ENCODE results near the gene NUDC. TPM values are rescaled to one million over a fixed set of nuclear protein-coding genes. Genes with fewer than 3 reads are reported as not detected.
A peak's percentile ranks its signal among the peaks of the same experiment; 100 is the strongest.

NUDC gene
- total RNA-seq, 1 donor from 2014 or later = 101 TPM

- peaks cover 17% of the 10 kb centered on the region for H3K4me1 Mint-ChIP-seq (ENCODE audit: low read depth)
- TF ChIP-seq, protein P1, sequence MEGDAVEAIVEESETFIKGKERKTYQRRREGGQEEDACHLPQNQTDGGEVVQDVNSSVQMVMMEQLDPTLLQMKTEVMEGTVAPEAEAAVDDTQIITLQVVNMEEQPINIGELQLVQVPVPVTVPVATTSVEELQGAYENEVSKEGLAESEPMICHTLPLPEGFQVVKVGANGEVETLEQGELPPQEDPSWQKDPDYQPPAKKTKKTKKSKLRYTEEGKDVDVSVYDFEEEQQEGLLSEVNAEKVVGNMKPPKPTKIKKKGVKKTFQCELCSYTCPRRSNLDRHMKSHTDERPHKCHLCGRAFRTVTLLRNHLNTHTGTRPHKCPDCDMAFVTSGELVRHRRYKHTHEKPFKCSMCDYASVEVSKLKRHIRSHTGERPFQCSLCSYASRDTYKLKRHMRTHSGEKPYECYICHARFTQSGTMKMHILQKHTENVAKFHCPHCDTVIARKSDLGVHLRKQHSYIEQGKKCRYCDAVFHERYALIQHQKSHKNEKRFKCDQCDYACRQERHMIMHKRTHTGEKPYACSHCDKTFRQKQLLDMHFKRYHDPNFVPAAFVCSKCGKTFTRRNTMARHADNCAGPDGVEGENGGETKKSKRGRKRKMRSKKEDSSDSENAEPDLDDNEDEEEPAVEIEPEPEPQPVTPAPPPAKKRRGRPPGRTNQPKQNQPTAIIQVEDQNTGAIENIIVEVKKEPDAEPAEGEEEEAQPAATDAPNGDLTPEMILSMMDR (IDR thresholded peaks at IDR 0.05; ENCODE audit: unreplicated experiment) = no peak
- H3K9me3 Mint-ChIP-seq (ENCODE audit: low read depth) = no peaks in the 10 kb centered on the region
- no peaks in the 10 kb centered on the region for H3K27me3 Mint-ChIP-seq
- DNase-seq (ENCODE audit: low spot score, unreplicated experiment) = no peak
- peak overlapping the region; percentile 37 for H3K27ac Mint-ChIP-seq
- H3K36me3 Mint-ChIP-seq (ENCODE audit: insufficient read depth) = peaks cover 29% of the 10 kb centered on the region
- no peak overlapping the region for H3K4me3 Mint-ChIP-seq (ENCODE audit: low read depth)
Observed at GRCh38 chr1:26949266-26949925, 27.9 kb downstream of the NUDC start.

DNA sequence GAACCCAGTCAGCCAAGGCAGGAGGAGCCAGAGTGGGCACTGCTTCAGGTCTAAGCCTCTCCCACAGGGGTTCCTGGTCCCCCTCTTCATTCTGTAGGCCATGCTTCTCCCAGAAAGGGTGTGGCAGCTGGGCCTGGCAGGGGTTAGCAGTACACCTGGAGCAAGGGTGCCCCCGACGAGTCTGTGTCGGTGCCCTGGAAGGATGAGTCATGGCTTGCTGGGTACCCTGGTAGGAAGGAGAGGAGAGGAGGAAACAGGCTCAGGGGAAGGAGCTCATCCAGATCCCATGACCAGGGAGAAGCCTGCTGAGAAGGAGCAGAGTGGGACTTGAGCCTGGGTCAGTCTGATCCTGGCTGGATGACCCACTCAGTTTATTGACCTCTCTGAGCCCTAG lies 28.4 kb downstream of the NUDC start:
- H3K4me3 Mint-ChIP-seq (ENCODE audit: low read depth) = no peak overlapping the region
- peaks cover 28% of the 10 kb centered on the region for H3K36me3 Mint-ChIP-seq (ENCODE audit: insufficient read depth)
- peaks cover 16% of the 10 kb centered on the region for H3K4me1 Mint-ChIP-seq (ENCODE audit: low read depth)
- no peaks in the 10 kb centered on the region for H3K9me3 Mint-ChIP-seq (ENCODE audit: low read depth)
- DNase-seq (ENCODE audit: low spot score, unreplicated experiment) = no peak
- TF ChIP-seq, protein P1 (IDR thresholded peaks at IDR 0.05; ENCODE audit: unreplicated experiment) = no peak
- no peaks in the 10 kb centered on the region for H3K27me3 Mint-ChIP-seq
- H3K27ac Mint-ChIP-seq = peak overlapping the region; percentile 37

- no peak for DNase-seq (ENCODE audit: low spot score, unreplicated experiment)
- peak overlapping the region; percentile 46 for H3K27ac Mint-ChIP-seq
- H3K4me3 Mint-ChIP-seq (ENCODE audit: low read depth) = no peak overlapping the region
- no peaks in the 10 kb centered on the region for H3K9me3 Mint-ChIP-seq (ENCODE audit: low read depth)
- TF ChIP-seq, protein P1 (IDR thresholded peaks at IDR 0.05; ENCODE audit: unreplicated experiment) = no peak
- no peaks in the 10 kb centered on the region for H3K27me3 Mint-ChIP-seq
- peaks cover 10% of the 10 kb centered on the region for H3K4me1 Mint-ChIP-seq (ENCODE audit: low read depth)
- peaks cover 22% of the 10 kb centered on the region for H3K36me3 Mint-ChIP-seq (ENCODE audit: insufficient read depth)
Observed at GRCh38 chr1:26950602-26951001, 29.1 kb downstream of the NUDC start.

GRCh38 chr1:26951216-26951615 lies 29.7 kb downstream of the NUDC start:
- no peaks in the 10 kb centered on the region for H3K27me3 Mint-ChIP-seq
- H3K4me1 Mint-ChIP-seq (ENCODE audit: low read depth) = peaks cover 5% of the 10 kb centered on the region
- peaks cover 19% of the 10 kb centered on the region for H3K36me3 Mint-ChIP-seq (ENCODE audit: insufficient read depth)
- DNase-seq (ENCODE audit: low spot score, unreplicated experiment) = no peak
- peak overlapping the region; percentile 69 for H3K27ac Mint-ChIP-seq
- TF ChIP-seq, protein P1 (IDR thresholded peaks at IDR 0.05; ENCODE audit: unreplicated experiment) = no peak
- peaks cover under 1% of the 10 kb centered on the region for H3K9me3 Mint-ChIP-seq (ENCODE audit: low read depth)
- no peak overlapping the region for H3K4me3 Mint-ChIP-seq (ENCODE audit: low read depth)

- Mint-ChIP-seq H3K9me3 (ENCODE audit: low read depth) (peaks cover 5% of the 10 kb centered on the region), H3K36me3 (ENCODE audit: insufficient read depth) (peaks cover 22% of the 10 kb centered on the region), H3K4me3 (ENCODE audit: low read depth) (no peak overlapping the region), H3K4me1 (ENCODE audit: low read depth) (peaks cover 3% of the 10 kb centered on the region), H3K27ac (peak overlapping the region; percentile 69), H3K27me3 (no peaks in the 10 kb centered on the region)
- TF ChIP-seq, protein P1 (IDR thresholded peaks at IDR 0.05; ENCODE audit: unreplicated experiment) = no peak
- DNase-seq (ENCODE audit: low spot score, unreplicated experiment) = no peak
Observed at GRCh38 chr1:26951821-26952497, 30.4 kb downstream of the NUDC start.
